Measurements from ENCODE around the gene RRP9. TPM values are rescaled to one million over a fixed set of nuclear protein-coding genes. Genes with fewer than 3 reads are reported as not detected.
"Not testable (repeated sequence)": the region's sequence is repeated elsewhere in the genome, so short reads cannot be mapped to it uniquely, and the experiment has no call there.

Gene RRP9, protein sequence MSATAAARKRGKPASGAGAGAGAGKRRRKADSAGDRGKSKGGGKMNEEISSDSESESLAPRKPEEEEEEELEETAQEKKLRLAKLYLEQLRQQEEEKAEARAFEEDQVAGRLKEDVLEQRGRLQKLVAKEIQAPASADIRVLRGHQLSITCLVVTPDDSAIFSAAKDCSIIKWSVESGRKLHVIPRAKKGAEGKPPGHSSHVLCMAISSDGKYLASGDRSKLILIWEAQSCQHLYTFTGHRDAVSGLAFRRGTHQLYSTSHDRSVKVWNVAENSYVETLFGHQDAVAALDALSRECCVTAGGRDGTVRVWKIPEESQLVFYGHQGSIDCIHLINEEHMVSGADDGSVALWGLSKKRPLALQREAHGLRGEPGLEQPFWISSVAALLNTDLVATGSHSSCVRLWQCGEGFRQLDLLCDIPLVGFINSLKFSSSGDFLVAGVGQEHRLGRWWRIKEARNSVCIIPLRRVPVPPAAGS
- 10 to 100 TPM in 1 of 2 donors, 1 to 10 TPM in 1; 8.2 to 28.1 TPM for total RNA-seq
- polyA plus RNA-seq: 10 to 100 TPM; 38.8 to 47.6 TPM
- long read RNA-seq, donor 1, partial matches to known transcripts: 0 of 4 reads
- long read RNA-seq, donor 1, other reads (novel, unspliced or antisense): 0 of 4 reads
- long read RNA-seq, donor 2: 0 reads
- long read RNA-seq, donor 3, partial matches to known transcripts: 0 of 1 reads
- long read RNA-seq, donor 3, other reads (novel, unspliced or antisense): 0 of 1 reads
- long read RNA-seq, donor 4, partial matches to known transcripts: 0 of 1 reads
- long read RNA-seq, donor 4, other reads (novel, unspliced or antisense): 0 of 1 reads
- long read RNA-seq, donor 5, partial matches to known transcripts: 0 of 3 reads
- long read RNA-seq, donor 5, other reads (novel, unspliced or antisense): 0 of 3 reads

DNA sequence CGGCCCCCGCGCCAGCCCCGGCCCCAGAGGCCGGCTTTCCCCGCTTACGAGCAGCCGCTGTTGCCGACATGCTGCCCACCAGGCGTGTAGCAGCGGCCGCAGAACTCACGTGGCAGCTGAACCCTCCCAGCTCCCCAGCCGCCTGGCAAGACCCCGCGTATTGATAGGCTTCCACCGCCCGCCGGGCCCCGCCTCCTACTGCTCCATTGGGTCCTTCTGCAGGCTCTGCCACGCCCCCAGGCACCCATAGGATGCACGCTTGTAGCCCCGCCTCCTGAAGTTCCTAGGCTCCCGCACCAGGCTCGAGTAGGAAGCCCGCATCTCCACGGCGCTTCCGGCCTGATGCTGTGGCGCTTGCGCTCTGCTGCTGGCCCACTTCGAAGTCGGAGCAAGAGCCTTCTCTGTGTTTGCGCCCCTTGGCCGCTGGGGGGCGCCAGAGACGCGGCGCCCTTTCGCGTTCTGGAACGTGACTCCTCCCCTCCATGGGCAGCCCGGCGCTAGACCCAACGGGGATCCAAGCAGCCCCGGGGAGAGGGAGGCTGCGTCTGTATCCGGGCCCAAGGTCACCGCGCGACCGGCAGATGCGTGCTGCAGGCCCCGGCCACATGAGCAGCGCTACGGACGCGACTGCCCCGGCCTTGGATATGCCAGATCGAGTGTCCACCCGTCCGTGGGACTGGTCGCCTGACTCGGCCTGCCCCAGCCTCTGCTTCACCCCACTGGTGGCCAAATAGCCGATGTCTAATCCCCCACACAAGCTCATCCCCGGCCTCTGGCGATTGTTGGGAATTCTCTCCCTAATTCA lies at the start of gene RRP9, which contains the start of gene PARP3:
RRP9 (minus strand) TSS at position 107 of the 805 bp plus-strand sequence; CDS start at position 70, 37 bp downstream.
PARP3 (plus strand) TSS at position 566 of the 805 bp plus-strand sequence. CDS start 993 bp downstream, outside the sequence.
- no peaks in the 10 kb centered on the region for H3K9me3 ChIP-seq (ENCODE audit: control insufficient read depth in 4 of 4, insufficient read depth in 3 of 4, low read length in 3 of 4)
- ATAC-seq (ENCODE audit: insufficient read depth, low FRiP score) (peak; percentile 93), DNase-seq (peak; percentile 100)
- peak within 1 kb of the TSS; percentile 86 to 98 for H3K27ac ChIP-seq (ENCODE audit: low read depth in 1 of 2, low read length in 1 of 2)
- H3K4me1 ChIP-seq (ENCODE audit: control insufficient read depth in 5 of 5, insufficient read depth in 5 of 5, low read length in 5 of 5): peaks cover 3 to 18% (median 12%) of the 10 kb centered on the region in 5 donors
- 1 to 3% methylated on average over 55 to 67 of the region's 67 CpGs for WGBS, 2 donors
- H3K27me3 ChIP-seq (ENCODE audit: control insufficient read depth in 3 of 3, insufficient read depth in 3 of 3, low read length in 2 of 3): no peaks in the 10 kb centered on the region
- peaks cover 2 to 15% (median 9%) of the 10 kb centered on the region in 4 donors for H3K36me3 ChIP-seq (ENCODE audit: control insufficient read depth in 4 of 4, insufficient read depth in 4 of 4, low read length in 4 of 4)
- peak within 1 kb of the TSS; percentile 73 to 85 for H3K9ac ChIP-seq (ENCODE audit: insufficient read depth in 1 of 2, low read length in 2 of 2)
- peak within 1 kb of the TSS; percentile 65 for H3K4me3 ChIP-seq
- TF ChIP-seq, protein P1, sequence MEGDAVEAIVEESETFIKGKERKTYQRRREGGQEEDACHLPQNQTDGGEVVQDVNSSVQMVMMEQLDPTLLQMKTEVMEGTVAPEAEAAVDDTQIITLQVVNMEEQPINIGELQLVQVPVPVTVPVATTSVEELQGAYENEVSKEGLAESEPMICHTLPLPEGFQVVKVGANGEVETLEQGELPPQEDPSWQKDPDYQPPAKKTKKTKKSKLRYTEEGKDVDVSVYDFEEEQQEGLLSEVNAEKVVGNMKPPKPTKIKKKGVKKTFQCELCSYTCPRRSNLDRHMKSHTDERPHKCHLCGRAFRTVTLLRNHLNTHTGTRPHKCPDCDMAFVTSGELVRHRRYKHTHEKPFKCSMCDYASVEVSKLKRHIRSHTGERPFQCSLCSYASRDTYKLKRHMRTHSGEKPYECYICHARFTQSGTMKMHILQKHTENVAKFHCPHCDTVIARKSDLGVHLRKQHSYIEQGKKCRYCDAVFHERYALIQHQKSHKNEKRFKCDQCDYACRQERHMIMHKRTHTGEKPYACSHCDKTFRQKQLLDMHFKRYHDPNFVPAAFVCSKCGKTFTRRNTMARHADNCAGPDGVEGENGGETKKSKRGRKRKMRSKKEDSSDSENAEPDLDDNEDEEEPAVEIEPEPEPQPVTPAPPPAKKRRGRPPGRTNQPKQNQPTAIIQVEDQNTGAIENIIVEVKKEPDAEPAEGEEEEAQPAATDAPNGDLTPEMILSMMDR (IDR thresholded peaks at IDR 0.05; ENCODE audit: control extremely low read depth, extremely low read depth): peak; percentile 98

DNA sequence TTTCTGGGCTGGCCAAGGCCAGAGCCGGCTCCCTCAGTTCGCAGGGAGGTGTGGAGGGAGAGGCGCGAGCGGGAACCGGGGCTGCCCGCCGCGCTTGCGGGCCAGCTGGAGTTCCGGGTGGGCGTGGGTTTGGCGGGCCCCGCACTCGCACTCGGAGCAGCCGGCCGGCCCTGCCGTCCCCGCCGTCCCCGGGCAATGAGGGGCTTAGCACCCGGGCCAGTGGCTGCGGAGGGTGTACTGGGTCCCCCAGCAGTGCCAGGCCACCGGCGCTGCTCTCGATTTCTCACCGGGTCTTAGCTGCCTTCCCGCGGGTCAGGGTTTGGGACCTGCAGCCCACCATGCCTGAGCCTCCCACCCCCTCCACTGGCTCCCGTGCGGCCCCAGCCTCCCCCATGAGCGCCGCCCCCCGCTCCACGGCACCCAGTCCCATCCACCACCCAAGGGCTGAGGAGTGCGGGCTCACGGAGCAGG lies 48.8 kb upstream of the RRP9 start:
- 75 to 84% methylated on average over 27 to 38 of the region's 38 CpGs for WGBS, 2 donors
- Histone ChIP-seq H3K4me1 (ENCODE audit: control insufficient read depth in 5 of 5, insufficient read depth in 5 of 5, low read length in 5 of 5) (peaks cover 4 to 16% (median 9%) of the 10 kb centered on the region in 5 donors), H3K36me3 (ENCODE audit: control insufficient read depth in 4 of 4, insufficient read depth in 4 of 4, low read length in 4 of 4) (peaks cover 2 to 21% (median 20%) of the 10 kb centered on the region in 4 donors)
- not testable (repeated sequence) for H3K9ac ChIP-seq (ENCODE audit: insufficient read depth in 1 of 2, low read length in 2 of 2); H3K4me3 ChIP-seq; H3K9me3 ChIP-seq (ENCODE audit: control insufficient read depth in 4 of 4, insufficient read depth in 3 of 4, low read length in 3 of 4); DNase-seq; ATAC-seq (ENCODE audit: insufficient read depth, low FRiP score); H3K27me3 ChIP-seq (ENCODE audit: control insufficient read depth in 3 of 3, insufficient read depth in 3 of 3, low read length in 2 of 3); H3K27ac ChIP-seq (ENCODE audit: low read depth in 1 of 2, low read length in 1 of 2)

DNA sequence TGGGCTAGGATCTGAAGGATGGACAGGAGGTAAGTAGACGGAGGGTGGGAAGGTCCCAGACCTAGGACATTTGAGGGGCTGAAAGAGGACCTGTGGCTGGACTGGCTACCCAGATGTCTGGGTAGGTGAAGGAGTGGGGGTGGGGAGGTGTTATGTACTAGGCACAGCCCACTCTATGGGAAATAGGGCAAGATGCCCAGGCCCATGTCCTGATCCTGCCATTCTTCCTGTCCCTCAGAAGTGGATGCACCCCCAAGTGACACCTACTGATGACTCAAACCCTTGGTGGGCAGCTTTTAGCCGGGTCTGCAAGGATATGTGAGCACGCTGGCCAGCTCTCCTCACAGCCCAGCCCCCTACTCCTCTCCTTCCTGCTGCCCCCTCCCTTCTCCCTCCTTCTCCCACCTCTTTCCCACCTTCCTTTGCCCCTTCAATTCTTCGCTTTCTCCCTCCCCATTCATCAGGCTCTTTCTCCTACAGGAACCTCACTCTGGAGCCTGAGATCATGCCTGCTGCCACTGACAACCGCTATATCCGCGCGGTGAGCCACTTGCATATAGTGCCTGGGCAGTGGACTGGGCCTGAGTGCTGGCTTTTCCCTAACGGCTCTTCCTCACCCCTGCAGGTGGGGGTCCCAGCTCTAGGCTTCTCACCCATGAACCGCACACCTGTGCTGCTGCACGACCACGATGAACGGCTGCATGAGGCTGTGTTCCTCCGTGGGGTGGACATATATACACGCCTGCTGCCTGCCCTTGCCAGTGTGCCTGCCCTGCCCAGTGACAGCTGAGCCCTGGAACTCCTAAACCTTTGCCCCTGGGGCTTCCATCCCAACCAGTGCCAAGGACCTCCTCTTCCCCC lies 46.8 kb upstream of the RRP9 start:
- Histone ChIP-seq H3K4me1 (ENCODE audit: control insufficient read depth in 5 of 5, insufficient read depth in 5 of 5, low read length in 5 of 5) (peaks cover 4 to 14% (median 7%) of the 10 kb centered on the region in 5 donors), H3K27ac (ENCODE audit: low read depth in 1 of 2, low read length in 1 of 2) (no peak overlapping the region), H3K27me3 (ENCODE audit: control insufficient read depth in 3 of 3, insufficient read depth in 3 of 3, low read length in 2 of 3) (no peaks in the 10 kb centered on the region), H3K36me3 (ENCODE audit: control insufficient read depth in 4 of 4, insufficient read depth in 4 of 4, low read length in 4 of 4) (peaks cover 2 to 8% (median 6%) of the 10 kb centered on the region in 4 donors), H3K9ac (ENCODE audit: insufficient read depth in 1 of 2, low read length in 2 of 2) (no peak overlapping the region), H3K9me3 (ENCODE audit: control insufficient read depth in 4 of 4, insufficient read depth in 3 of 4, low read length in 3 of 4) (no peaks in the 10 kb centered on the region), H3K4me3 (no peak overlapping the region)
- DNase-seq (no peak), ATAC-seq (ENCODE audit: insufficient read depth, low FRiP score) (no peak)
- 84 to 86% methylated on average over 15 of the region's 15 CpGs for WGBS, 2 donors
- TF ChIP-seq, protein P1 (IDR thresholded peaks at IDR 0.05; ENCODE audit: control extremely low read depth, extremely low read depth): no peak
